Ishikawa (cell line): ENCODE data around the gene B9D2.

Source experiments
- CEBPB ChIP-seq: IDR thresholded peaks from 2 replicates; pipeline ENCODE4 v1.6.1; 2012
- CREB1 ChIP-seq: IDR thresholded peaks from 2 replicates; pipeline ENCODE4 v1.6.1; 2012; ENCODE audit warnings: low read depth
- EGR1 ChIP-seq: IDR thresholded peaks from 2 replicates; pipeline ENCODE4 v1.6.1; 2012
- EP300 ChIP-seq: IDR thresholded peaks from 2 replicates; pipeline ENCODE4 v1.6.1; 2012; ENCODE audit warnings: borderline replicate concordance
- FOXM1 ChIP-seq: IDR thresholded peaks from 2 replicates; pipeline ENCODE4 v1.6.1; 2012; ENCODE audit warnings: low read depth, borderline replicate concordance
- NFIC ChIP-seq: IDR thresholded peaks from 2 replicates; pipeline ENCODE4 v1.6.1; 2012
- RAD21 ChIP-seq: IDR thresholded peaks from 2 replicates; pipeline ENCODE4 v1.6.1; 2012; ENCODE audit warnings: low read depth
- REST ChIP-seq: IDR thresholded peaks from 2 replicates; pipeline ENCODE4 v1.6.1; 2012; ENCODE audit warnings: low read depth, mild to moderate bottlenecking
- TAF1 ChIP-seq: IDR thresholded peaks from 2 replicates; pipeline ENCODE4 v1.6.1; 2012; ENCODE audit warnings: low read depth, mild to moderate bottlenecking
- TCF12 ChIP-seq: IDR thresholded peaks from 2 replicates; pipeline ENCODE4 v1.6.1; 2012; ENCODE audit warnings: low read depth
- TEAD4 ChIP-seq: IDR thresholded peaks from 2 replicates; pipeline ENCODE4 v1.6.1; 2012
- YY1 ChIP-seq: IDR thresholded peaks from 2 replicates; pipeline ENCODE4 v1.6.1; 2012; ENCODE audit warnings: low read depth
- ZBTB7A ChIP-seq: IDR thresholded peaks from 2 replicates; pipeline ENCODE4 v1.6.1; 2012; ENCODE audit warnings: low read depth
- TF ChIP-seq, protein P1 (sequence below): IDR thresholded peaks from 2 replicates; pipeline ENCODE4 v1.6.1; 2012

Gene B9D2

DNA sequence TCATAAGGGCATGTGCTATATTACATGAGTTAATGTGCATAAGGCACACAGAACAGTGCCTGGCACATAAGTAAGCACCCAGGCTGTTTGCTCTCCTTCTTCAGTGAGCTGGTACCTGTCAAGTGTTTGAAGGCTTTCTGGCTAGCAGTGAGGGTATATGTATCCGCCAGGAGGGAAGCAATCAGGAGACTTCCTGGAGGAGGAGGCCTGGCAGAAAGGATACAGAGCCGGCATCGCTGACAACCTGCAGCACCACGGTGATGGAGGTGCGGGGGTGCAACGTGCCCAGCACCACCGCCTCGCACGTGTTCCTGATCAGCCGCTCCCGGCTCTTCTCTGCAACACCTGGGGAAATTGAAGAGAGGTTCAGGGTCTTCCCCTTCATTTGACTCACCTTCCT lies 27.7 kb upstream of the B9D2 start:
- TF ChIP-seq ZBTB7A (no peak), EP300 (no peak), TAF1 (no peak), TEAD4 (no peak), NFIC (no peak), YY1 (no peak)
- TF ChIP-seq, protein P1, sequence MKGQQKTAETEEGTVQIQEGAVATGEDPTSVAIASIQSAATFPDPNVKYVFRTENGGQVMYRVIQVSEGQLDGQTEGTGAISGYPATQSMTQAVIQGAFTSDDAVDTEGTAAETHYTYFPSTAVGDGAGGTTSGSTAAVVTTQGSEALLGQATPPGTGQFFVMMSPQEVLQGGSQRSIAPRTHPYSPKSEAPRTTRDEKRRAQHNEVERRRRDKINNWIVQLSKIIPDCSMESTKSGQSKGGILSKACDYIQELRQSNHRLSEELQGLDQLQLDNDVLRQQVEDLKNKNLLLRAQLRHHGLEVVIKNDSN = no peak

DNA sequence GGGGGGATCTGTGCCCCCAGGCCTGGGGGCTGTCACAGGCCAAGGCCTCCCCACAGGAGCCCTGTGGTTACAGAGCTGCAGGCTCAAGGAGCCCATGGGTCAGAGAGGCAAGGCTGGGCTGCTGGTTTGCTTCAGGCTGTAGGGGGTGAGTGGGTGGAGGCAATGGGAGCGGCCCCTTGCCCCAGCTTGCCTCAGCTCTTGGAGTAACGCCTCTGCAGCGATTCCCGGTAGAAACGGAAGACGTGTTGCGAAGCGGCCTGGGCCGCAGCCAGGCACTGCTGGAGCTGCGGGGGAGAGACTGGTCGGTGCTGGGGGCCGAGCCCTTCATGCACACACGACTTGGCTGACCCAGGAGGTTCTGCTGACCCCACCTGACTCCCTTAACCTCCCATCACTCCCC lies 22.5 kb upstream of the B9D2 start:
- TF ChIP-seq NFIC (no peak), TEAD4 (no peak), EGR1 (no peak), RAD21 (no peak), TAF1 (no peak), REST (no peak), FOXM1 (no peak), EP300 (no peak), CEBPB (no peak), CREB1 (no peak), TCF12 (no peak), YY1 (no peak), ZBTB7A (no peak)
- TF ChIP-seq, protein P1 = no peak

DNA sequence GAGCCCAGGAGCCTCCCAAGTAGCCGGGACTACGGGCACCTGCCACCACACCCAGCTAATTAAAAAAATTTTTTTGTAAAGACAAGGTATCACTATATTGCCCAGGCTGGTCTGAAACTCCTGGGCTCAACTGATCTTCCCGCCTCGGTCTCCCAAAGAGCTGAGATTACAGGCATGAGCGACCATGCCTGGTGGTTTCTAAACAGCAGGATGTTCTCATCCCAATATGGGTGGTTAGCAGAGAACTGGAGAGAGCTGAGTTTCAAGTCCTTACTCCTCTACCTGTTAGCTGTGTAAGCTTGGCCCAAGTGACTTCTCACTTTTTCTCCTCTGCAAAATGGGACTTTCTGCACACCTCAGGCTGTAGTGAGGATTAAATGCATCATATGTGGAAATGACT lies 20.4 kb upstream of the B9D2 start:
- no peak for TF ChIP-seq TAF1
- TF ChIP-seq NFIC = no peak
- no peak for TF ChIP-seq CEBPB
- TF ChIP-seq RAD21 = no peak
- TF ChIP-seq YY1 = no peak
- no peak for TF ChIP-seq CREB1
- no peak for TF ChIP-seq TEAD4
- TF ChIP-seq TCF12 = no peak
- TF ChIP-seq EP300 = no peak
- no peak for TF ChIP-seq EGR1
- TF ChIP-seq, protein P1 = no peak
- no peak for TF ChIP-seq REST
- no peak for TF ChIP-seq FOXM1
- TF ChIP-seq ZBTB7A = no peak

- TF ChIP-seq ZBTB7A = no peak
- no peak for TF ChIP-seq CREB1
- TF ChIP-seq RAD21 = no peak
- TF ChIP-seq FOXM1 = no peak
- TF ChIP-seq, protein P1 = no peak
- TF ChIP-seq TAF1 = no peak
- no peak for TF ChIP-seq REST
- TF ChIP-seq TEAD4 = no peak
Observed at GRCh38 chr19:41377977-41378709, 14.2 kb upstream of the B9D2 start.
